WI38 (cell line): ENCODE results near the gene USP40.
"Not testable (repeated sequence)": the region's sequence is repeated elsewhere in the genome, so short reads cannot be mapped to it uniquely, and the experiment has no call there.

ENCODE experiments used
- H3K4me3 ChIP-seq: 2 replicates; pipeline ENCODE4 v1.5.1; 2011; ENCODE audit warnings: low read depth, mild to moderate bottlenecking, control low read depth, low read length
- TF ChIP-seq, protein P1 (sequence below): IDR thresholded peaks from 2 replicates; pipeline ENCODE4 v1.5.1; 2012; ENCODE audit warnings: low read depth, mild to moderate bottlenecking, control low read depth, low read length

The USP40 gene

DNA sequence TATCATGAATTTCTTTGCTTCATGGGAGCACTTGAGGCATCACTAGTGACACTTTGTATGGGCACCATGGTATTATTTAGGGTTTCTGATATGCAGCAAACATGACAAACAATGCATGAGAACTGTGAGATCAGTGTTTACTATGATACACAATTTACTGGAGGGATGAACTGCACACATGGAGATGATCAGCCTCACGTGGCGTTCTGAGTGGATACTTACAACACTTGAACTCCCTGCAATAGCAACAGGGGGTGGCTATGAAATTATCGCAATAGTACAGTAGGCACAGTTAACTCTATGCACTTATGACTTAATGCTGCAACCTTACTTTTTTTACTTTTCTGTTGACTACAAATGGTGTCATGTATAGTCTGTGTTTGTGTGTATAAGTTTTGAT, 32.4 kb upstream of the USP40 start:
- TF ChIP-seq, protein P1, sequence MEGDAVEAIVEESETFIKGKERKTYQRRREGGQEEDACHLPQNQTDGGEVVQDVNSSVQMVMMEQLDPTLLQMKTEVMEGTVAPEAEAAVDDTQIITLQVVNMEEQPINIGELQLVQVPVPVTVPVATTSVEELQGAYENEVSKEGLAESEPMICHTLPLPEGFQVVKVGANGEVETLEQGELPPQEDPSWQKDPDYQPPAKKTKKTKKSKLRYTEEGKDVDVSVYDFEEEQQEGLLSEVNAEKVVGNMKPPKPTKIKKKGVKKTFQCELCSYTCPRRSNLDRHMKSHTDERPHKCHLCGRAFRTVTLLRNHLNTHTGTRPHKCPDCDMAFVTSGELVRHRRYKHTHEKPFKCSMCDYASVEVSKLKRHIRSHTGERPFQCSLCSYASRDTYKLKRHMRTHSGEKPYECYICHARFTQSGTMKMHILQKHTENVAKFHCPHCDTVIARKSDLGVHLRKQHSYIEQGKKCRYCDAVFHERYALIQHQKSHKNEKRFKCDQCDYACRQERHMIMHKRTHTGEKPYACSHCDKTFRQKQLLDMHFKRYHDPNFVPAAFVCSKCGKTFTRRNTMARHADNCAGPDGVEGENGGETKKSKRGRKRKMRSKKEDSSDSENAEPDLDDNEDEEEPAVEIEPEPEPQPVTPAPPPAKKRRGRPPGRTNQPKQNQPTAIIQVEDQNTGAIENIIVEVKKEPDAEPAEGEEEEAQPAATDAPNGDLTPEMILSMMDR = no peak
- no peak overlapping the region for H3K4me3 ChIP-seq

DNA sequence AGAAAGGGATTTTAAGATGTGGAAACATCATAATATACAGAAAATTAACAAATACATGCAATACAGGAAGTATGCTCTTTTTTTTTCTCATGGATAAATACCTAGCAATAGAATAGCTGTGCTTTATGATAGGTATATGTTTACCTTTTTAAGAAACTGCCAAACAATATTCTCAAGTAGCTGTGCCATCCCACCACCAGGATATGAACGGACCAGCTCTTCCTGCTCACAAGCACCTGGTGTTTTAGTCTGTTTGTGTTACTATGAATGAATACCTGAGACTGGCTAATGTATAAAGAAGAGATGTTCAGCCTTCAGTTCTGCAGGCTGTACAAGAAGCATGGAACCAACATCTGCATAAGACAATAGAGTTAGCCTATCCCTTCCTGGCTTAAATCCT, 30.9 kb upstream of the USP40 start:
- H3K4me3 ChIP-seq = no peak overlapping the region
- TF ChIP-seq, protein P1 = no peak

DNA sequence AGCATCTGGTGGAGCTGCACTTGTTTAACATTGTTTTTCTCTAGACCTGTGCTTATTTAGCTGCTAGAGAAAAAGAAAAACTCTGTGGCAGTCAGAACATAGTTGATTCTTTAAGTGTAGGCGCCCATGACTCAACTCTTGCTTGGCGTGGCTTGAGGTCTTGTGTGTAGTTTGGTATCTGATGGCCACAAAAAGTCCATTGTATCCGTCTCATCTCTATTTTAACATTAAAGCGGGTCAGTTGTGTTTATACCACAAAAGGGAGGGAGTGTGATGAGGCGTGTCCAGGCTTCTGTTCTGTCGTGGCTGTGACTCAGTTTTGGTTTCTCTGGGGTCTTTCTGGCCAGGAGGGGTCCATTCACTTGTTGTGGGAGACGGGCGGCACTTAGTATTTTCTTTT, 26.6 kb upstream of the USP40 start:
- no peak overlapping the region for H3K4me3 ChIP-seq
- TF ChIP-seq, protein P1 = no peak

DNA sequence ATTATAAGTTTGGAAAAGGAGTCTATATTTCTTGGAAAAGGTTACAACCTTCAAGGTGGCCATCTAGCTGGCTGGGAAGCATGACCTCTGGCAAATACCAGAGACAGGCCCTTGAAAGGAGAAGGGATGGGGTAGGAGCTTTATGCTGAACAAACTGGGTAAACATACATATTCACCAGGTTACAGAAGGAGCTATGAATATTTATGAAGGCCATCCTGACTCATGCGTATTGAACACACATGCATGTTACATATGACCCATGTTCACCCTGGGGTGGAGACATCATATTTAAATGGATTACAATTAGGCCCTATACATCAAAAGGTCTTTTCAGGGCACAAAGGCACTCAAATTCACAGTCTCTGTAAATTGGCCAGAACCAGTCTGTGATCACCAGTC, 26.1 kb upstream of the USP40 start:
- H3K4me3 ChIP-seq = not testable (repeated sequence)

DNA sequence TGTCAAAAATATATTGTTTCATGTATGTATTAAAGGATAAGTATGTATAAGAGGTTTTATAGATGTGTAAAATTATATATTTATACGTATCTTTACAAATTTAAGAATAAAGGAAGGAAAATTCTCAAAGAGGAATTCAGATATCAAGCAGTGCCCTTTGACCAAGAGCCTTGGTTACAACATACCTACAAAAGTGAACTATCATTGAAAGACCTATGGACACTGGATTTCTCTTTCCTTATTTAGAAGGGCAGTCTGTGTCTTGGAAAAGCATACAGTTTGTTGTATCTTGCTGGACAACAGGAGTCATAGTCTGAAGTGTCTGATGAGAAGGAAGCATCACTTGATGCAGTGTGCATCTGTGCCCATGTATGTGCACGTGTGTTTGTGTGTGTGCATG, 21.8 kb upstream of the USP40 start:
- TF ChIP-seq, protein P1 = no peak
- no peak overlapping the region for H3K4me3 ChIP-seq

DNA sequence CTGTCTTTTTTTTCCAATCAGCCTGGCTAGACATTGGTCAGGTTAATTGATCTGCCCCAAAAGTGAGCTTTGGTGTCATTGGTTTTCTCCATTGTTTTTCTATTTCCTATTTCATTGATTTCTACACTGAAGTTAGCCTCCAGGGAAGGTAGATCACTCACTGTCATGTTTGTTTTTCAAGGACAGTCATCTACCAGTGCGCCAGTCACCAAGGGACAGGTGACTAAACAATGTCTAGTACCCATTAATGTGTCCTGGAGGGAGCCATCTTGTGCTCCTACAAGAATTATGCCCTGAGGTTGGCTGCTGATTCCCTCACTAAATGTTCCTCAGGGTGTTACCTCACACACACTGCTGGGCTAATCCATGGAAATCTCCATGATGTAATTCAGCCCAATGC, 17.6 kb upstream of the USP40 start:
- H3K4me3 ChIP-seq = no peak overlapping the region
- TF ChIP-seq, protein P1 = no peak

DNA sequence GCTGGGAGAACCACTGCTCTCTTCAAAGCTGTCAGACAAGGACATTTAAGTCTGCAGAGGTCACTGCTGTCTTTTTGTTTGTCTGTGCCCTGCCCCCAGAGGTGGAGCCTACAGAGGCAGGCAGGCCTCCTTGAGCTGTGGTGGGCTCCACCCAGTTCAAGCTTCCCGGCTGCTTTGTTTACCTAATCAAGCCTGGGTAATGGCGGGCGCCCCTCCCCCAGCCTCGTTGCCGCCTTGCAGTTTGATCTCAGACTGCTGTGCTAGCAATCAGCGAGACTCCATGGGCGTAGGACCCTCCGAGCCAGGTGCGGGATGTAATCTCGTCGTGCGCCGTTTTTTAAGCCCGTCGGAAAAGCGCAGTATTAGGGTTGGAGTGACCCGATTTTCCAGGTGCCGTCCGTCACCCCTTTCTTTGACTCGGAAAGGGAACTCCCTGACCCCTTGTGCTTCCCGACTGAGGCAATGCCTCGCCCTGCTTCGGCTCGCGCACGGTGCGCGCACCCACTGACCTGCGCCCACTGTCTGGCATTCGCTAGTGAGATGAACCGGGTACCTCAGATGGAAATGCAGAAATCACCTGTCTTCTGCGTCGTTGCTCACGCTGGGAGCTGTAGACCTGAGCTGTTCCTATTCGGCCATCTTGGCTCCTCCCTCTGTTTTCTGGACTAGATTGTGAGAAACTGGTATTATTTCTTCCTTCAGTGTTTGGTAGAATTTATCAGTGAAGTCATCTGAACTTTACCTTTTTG, 16.8 kb upstream of the USP40 start:
- H3K4me3 ChIP-seq = not testable (repeated sequence)

DNA sequence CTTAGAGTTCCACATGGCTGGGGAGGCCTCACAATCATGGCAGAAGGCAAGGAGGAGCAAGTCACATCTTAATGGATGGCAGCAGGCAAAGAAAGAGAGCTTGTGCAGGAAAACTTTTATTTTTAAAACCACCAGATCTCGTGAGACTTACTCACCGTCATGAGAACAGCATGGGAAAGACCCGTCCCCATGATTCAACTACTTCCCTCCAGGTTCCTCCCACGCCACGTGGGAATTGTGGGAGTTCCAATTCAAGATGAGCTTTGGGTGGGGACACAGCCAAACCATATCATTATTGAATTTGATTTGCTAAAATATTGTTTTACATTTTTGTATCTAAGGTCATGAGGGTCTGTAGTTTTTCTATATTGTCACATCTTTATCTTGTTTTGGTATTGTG, 10.8 kb upstream of the USP40 start:
- not testable (repeated sequence) for H3K4me3 ChIP-seq

DNA sequence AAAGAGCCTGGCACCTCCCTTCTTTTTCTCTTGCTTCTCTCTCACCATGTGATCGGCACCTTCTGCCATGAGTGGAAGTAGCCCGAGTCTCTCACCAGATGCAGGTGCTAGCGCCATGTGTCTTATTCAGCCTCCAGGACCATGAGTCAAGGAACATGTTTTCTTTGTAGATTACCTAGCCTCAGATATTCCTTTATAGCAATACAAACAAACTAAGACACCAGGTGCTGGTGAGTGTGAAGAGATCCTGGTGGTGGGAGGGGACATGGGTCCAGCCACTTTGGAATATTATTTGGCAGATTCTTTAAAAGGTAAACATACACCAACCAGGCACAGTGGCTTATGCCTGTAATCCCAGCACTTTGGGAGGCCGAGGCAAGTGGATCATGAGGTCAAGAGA, 5.9 kb upstream of the USP40 start:
- TF ChIP-seq, protein P1 = no peak
- H3K4me3 ChIP-seq = no peak overlapping the region
